ENCODE measurements around the gene BEGAIN. TPM values are rescaled to one million over a fixed set of nuclear protein-coding genes. Genes with fewer than 3 reads are reported as not detected.

BEGAIN gene
- total and polyA plus RNA-seq, 9 of the 15 experiments (the other 6 are each of a cell fraction or from before 2014, with no cell fraction given), result 0.07 to 0.68 (median 0.55) TPM; not detected in 3

DNA sequence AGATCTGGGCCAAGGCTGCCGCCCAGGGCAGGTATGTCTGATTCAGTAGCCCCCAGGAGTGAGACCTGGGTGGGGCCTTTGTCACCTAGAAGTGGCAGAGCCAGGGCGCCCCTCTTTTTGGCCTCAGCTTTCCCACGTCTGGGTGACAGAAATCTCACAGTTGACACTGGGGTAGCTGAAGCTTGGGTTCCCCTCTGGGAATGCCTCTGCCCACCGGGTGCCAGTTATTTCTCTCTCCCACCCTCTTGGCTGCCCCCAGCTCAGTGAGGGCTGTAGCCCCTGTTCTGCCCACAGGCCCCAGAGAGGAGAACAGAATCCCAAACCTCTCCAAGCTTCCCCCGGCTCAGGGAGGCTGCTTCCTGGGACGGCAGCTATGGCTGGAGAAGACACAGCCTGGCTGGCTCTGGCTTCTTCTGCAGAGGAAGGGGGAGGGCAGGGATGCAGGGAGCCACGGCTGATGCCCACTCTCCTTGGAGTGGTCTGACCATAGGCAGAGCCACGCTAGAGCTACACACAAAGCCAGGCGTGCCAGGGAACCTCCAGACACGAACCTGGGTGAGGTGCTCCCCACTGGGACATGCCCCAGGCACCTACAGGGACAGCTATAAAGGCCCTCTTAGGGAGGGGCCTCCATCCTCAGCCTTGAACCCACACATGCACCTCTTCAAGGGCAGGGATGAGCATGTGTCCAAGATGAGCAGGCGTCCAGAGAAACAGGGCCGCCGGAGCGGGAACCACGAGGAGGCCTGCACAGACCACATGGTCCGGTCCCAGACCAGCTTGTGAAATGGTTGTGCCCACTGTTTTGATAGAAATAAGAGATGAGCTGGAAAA, 51.7 kb downstream of the BEGAIN start:
- Histone ChIP-seq H2AFZ (ENCODE audit: low read depth, low read length) (no peak overlapping the region), H3K9ac (ENCODE audit: insufficient read depth in 1 of 2, low read depth in 2 of 2, low read length in 2 of 2) (no peak overlapping the region), H3K27me3 (ENCODE audit: control insufficient read depth in 2 of 2, insufficient read depth in 2 of 2, low read length in 2 of 2) (no peaks in the 10 kb centered on the region), H3K4me1 (replicated peaks in 1 of 2; ENCODE audit: control insufficient read depth in 2 of 2, insufficient read depth in 2 of 2, low read length in 2 of 2) (peaks cover 0 to 28% of the 10 kb centered on the region in 2 experiments; a peak in 2 of 5 replicates), H4K20me1 (replicated peaks; ENCODE audit: control insufficient read depth, insufficient read depth, low read length) (no peaks in the 10 kb centered on the region), H3K4me3 (no peak overlapping the region), H3K9me3 (replicated peaks; ENCODE audit: control insufficient read depth, insufficient read depth, low read depth, low read length) (no peaks in the 10 kb centered on the region), H3K4me2 (ENCODE audit: insufficient read depth, low read length) (no peak overlapping the region), H3K9me1 (ENCODE audit: control insufficient read depth, insufficient read depth, low read length) (no peaks in the 10 kb centered on the region), H3K79me2 (ENCODE audit: control insufficient read depth, insufficient read depth, low read length) (no peaks in the 10 kb centered on the region), H3K27ac (ENCODE audit: extremely low read depth, low read depth, low read length) (no peak overlapping the region), H3K36me3 (ENCODE audit: control insufficient read depth, insufficient read depth, low read length) (no peaks in the 10 kb centered on the region)
- CTCF ChIA-PET (ENCODE audit: low intra/inter-chr PET ratio), result no interaction called here
- intact Hi-C loops (cut with micrococcal nuclease) (no loop called here), in situ Hi-C loops (cut with MboI) (no loop called here)
- no peak for TF ChIP-seq FOSL1 (tag; conservative IDR thresholded peaks at IDR 0.05)
- TF ChIP-seq YY1 (IDR thresholded peaks at IDR 0.05; ENCODE audit: borderline replicate concordance in 1 of 3, control insufficient read depth in 1 of 3, extremely low read depth in 1 of 3, insufficient read depth in 3 of 3, insufficient read length in 1 of 3, insufficient replicate concordance in 2 of 3, low read depth in 1 of 3, low read length in 2 of 3), result no peak
- TF ChIP-seq MCM5 (IDR thresholded peaks at IDR 0.05; ENCODE audit: low read depth), result no peak
- TF ChIP-seq NR1H2 (CRISPR knock-in tag; IDR thresholded peaks at IDR 0.05), result no peak
- TF ChIP-seq SP2 (IDR thresholded peaks at IDR 0.05; ENCODE audit: extremely low read depth, low read depth, low read length, poor library complexity, severe bottlenecking), result no peak
- TF ChIP-seq, protein P1, sequence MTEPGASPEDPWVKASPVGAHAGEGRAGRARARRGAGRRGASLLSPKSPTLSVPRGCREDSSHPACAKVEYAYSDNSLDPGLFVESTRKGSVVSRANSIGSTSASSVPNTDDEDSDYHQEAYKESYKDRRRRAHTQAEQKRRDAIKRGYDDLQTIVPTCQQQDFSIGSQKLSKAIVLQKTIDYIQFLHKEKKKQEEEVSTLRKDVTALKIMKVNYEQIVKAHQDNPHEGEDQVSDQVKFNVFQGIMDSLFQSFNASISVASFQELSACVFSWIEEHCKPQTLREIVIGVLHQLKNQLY (CRISPR knock-in tag; conservative IDR thresholded peaks at IDR 0.05), result no peak
- no peak for TF ChIP-seq MAFF (IDR thresholded peaks at IDR 0.05; ENCODE audit: low read length)
- TF ChIP-seq, protein P2, sequence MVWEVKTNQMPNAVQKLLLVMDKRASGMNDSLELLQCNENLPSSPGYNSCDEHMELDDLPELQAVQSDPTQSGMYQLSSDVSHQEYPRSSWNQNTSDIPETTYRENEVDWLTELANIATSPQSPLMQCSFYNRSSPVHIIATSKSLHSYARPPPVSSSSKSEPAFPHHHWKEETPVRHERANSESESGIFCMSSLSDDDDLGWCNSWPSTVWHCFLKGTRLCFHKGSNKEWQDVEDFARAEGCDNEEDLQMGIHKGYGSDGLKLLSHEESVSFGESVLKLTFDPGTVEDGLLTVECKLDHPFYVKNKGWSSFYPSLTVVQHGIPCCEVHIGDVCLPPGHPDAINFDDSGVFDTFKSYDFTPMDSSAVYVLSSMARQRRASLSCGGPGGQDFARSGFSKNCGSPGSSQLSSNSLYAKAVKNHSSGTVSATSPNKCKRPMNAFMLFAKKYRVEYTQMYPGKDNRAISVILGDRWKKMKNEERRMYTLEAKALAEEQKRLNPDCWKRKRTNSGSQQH (CRISPR knock-in tag; IDR thresholded peaks at IDR 0.05), result no peak
- TF ChIP-seq CHAMP1 (IDR thresholded peaks at IDR 0.05), result no peak
- no peak for TF ChIP-seq PTRF (tag; IDR thresholded peaks at IDR 0.05)
- no peak for TF ChIP-seq ZNF507 (tag; conservative IDR thresholded peaks at IDR 0.05)
- no peak for TF ChIP-seq STAT5A (IDR thresholded peaks at IDR 0.05; ENCODE audit: borderline replicate concordance, low read length)
- no peak for TF ChIP-seq DIDO1 (tag; IDR thresholded peaks at IDR 0.05; ENCODE audit: low read depth)
- no peak for TF ChIP-seq PTTG1 (tag; IDR thresholded peaks at IDR 0.05; ENCODE audit: low read depth)
- ATAC-seq (no peak), FAIRE-seq (no peak), DNase-seq (ENCODE audit: extremely low read depth in 1 of 4, low spot score in 3 of 4) (no peak)
- POLR2A ChIA-PET, result interaction anchor here (0.6 to 1.0 kb wide), 4 partner anchors 10 to 114 kb away, joined by 3 to 4 read pairs (median 4); no protein-coding TSS in a partner anchor
- 54% methylated on average over 11 of the region's 16 CpGs for WGBS (ENCODE audit: insufficient coverage, low coverage, missing lambda C conversion rate)
- no TSS peak for BruUV-seq (replicated peaks)

Data from K562 (cell line).